ENCODE results near the gene ZFYVE28.

ZFYVE28 gene

DNA sequence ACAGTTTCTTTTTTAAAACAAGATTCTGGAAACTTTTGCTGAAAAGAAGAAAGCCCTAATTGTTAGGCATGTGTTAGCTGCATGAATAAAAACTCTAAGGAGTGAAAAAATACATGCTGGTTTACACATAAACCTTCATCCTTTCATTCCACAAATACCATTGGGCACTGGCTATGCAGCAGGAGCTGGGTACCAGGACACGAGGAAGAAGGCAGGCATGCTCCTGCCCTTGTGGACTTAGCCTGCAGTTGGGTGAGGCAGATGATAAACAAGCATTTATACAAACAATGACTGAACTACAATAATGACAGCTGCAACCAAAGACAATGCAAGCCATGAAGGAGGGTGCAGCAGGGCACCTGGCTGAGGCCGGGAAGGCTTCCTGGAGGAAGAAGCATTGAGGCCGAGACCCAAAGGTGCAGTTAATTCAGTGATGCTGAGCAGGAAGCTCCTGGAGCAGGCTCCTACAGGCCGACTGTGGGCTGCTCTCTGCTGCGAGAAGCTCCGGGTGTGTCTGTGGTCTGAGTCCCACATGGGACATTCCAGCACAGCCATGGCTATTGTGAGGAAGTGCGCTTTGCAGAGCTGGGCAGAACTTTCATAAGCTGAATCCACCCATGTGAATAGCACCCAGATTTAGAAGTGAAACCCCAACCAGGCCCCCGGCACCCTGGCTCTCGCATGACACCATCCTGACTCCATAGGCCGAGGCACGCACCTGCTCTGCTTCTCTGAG is 112.5 kb downstream of the ZFYVE28 start:
- no peak for DNase-seq (ENCODE audit: low read depth)
- in situ Hi-C loops (cut with HindIII; ENCODE audit: low sequenced_read_pairs): no loop called here
- no peak overlapping the region for H3K4me3 ChIP-seq (ENCODE audit: low read depth, low read length)
- TF ChIP-seq, protein P1, sequence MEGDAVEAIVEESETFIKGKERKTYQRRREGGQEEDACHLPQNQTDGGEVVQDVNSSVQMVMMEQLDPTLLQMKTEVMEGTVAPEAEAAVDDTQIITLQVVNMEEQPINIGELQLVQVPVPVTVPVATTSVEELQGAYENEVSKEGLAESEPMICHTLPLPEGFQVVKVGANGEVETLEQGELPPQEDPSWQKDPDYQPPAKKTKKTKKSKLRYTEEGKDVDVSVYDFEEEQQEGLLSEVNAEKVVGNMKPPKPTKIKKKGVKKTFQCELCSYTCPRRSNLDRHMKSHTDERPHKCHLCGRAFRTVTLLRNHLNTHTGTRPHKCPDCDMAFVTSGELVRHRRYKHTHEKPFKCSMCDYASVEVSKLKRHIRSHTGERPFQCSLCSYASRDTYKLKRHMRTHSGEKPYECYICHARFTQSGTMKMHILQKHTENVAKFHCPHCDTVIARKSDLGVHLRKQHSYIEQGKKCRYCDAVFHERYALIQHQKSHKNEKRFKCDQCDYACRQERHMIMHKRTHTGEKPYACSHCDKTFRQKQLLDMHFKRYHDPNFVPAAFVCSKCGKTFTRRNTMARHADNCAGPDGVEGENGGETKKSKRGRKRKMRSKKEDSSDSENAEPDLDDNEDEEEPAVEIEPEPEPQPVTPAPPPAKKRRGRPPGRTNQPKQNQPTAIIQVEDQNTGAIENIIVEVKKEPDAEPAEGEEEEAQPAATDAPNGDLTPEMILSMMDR (IDR thresholded peaks at IDR 0.05; ENCODE audit: low read depth, low read length, missing control alignments): no peak

DNA sequence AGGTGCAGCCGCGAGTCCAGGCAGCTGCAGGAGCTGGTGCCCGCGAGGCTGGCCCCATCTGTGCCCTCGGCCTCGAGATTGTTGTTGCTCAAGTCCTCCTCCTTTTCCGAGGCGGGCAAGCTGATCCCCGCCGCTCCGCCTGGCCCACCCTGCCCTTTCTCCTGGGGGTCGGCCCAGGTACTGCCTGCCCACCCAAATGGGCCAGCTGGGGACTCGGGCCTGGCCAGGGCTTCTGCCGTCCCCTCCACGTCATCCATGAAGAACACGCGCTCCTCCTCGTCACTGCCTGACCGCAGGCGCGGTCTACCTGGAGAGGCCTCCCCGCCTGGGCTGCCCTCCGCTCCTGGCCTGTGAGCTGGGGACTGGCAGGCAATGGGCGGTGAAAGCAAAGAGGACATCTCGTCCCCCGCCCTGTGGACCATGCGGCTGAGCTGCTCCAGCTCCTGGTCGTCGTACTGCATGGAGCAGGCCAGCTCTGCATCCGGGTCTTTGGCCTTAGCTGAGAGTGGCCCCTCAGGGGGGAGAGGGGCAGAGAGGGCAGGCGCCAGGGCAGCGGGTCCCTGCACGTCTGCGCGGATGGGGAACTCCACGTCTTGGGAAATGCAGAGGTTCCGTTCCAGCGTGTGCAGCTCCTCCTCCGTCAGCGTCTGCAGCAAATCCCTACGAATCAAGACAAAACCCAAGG is 113.4 kb downstream of the ZFYVE28 start:
- TF ChIP-seq, protein P1 (IDR thresholded peaks at IDR 0.05; ENCODE audit: low read depth, low read length, missing control alignments): no peak
- in situ Hi-C loops (cut with HindIII; ENCODE audit: low sequenced_read_pairs): no loop called here
- DNase-seq (ENCODE audit: low read depth): no peak
- H3K4me3 ChIP-seq (ENCODE audit: low read depth, low read length): no peak overlapping the region

DNA sequence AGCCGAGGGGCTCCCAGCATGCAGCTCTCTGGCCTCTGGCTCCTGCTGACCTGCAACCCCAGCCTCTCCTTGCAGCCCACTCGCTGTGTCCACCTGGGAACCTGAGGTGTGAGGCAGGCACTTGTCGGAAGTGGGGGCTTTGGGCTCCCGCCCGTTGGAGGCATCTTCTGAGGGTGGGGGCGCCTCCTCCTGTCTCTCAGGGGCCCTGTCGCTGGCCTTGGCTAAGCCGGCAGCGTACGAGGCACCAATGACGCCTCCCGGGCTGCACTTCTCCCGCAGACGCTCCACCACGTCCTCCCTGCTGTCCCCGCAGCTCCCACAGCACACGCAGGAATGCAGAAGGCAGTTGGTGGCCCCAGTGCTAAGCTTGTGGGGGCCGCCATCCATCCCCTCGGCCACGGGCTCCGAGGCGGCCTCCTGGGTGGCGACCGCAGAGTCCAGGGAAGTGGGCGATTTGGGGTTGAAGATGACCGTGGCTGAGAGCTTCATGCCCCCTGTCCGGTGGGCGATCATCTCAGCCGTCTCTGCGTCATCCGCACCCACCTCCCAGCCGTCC is 114.0 kb downstream of the ZFYVE28 start:
- TF ChIP-seq, protein P1 (IDR thresholded peaks at IDR 0.05; ENCODE audit: low read depth, low read length, missing control alignments): no peak
- in situ Hi-C loops (cut with HindIII; ENCODE audit: low sequenced_read_pairs): no loop called here
- DNase-seq (ENCODE audit: low read depth): no peak
- no peak overlapping the region for H3K4me3 ChIP-seq (ENCODE audit: low read depth, low read length)

DNA sequence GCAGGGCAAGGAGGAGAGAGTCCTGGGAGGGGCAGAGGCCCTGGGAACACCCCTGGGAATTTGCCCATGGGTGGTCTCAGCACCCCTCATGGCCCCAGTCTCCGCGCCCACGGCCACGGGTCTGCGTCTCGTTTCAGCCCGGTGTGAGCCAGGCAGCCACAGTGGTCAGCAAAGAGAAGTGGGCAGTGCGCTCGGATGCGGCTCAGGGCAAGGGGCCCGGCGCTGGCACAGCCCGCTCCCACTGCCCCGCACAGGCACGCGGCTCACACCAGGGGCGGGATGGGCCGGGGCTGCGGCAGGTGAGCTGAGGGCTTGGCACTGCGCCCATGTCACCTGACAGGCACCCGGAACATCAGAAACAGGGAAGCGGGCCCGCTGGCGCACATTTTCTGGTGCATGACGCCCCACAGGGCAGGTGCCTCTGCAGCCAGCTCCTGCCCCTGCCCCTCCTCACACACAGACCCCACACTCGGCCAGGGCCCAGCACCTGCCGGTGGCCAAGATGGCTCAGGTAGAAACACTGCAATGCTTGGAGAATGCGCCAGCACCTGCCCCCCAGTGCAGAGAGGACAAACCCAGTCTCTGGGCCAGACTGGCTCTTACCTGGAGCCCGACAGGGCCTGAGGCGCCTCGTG is 114.6 kb downstream of the ZFYVE28 start:
- no peak for DNase-seq (ENCODE audit: low read depth)
- in situ Hi-C loops (cut with HindIII; ENCODE audit: low sequenced_read_pairs): no loop called here
- no peak overlapping the region for H3K4me3 ChIP-seq (ENCODE audit: low read depth, low read length)
- TF ChIP-seq, protein P1 (IDR thresholded peaks at IDR 0.05; ENCODE audit: low read depth, low read length, missing control alignments): no peak

DNA sequence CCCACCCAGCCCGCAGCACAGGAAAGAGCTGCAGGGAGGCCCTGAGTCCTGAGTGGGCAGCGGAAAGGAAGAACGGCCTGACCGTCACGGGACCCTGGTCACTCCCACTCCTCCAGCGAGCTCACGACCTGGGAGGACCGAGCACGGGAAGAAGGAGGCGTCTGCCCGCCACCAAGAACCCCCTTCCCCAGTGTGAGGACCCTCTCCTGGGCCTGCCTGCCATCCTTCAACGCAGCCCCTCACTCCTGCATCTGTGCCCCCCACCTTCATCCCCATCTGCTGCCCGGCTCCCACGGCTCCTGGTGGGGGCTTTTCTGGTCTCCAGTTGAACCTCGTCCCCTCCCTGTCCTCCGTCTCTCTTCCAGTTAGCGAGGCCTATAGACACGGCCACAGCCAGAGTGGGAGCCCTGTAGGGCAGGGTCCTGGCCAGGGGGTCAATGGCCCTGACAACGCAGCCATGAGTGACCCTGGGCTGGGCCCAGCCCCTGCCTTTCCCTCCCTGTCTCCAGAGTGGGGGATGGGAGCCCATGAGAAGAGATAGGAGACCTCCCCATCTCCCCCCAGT is 115.2 kb downstream of the ZFYVE28 start:
- in situ Hi-C loops (cut with HindIII; ENCODE audit: low sequenced_read_pairs): no loop called here
- TF ChIP-seq, protein P1 (IDR thresholded peaks at IDR 0.05; ENCODE audit: low read depth, low read length, missing control alignments): no peak
- DNase-seq (ENCODE audit: low read depth): no peak
- no peak overlapping the region for H3K4me3 ChIP-seq (ENCODE audit: low read depth, low read length)

DNA sequence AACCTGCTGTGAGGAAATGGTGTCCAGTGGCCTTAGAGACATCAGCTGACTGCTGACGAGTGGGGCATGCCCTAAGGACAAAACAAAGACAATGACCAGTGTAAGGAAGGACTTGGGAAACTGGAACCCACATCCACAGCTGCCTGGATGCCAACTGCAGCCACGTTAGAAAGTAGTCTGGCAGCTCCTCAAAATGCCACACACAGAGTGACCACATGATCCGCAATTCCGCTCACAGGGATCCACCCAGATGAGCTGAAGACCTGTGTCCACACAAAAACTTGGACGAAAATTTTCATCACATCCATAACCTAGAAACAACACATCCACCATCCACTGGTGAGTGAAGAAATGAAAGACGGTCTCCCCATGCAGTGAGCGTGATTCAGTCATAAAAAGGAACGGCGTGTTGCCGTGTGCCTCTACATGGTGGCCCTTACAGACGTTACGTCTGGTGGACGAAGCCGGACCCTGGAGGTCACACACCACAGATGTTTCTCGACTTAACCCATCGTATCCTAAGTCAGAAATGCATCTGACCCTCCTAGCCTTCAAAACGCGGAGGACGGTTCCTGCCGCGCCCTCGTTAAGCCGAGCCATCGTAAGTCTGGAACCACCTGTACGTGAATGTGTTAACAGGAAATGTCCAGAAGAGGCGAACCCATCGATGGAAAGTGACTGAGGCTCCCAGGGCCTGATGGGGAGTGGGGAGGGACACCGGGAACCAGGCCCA is 115.9 kb downstream of the ZFYVE28 start:
- TF ChIP-seq, protein P1 (IDR thresholded peaks at IDR 0.05; ENCODE audit: low read depth, low read length, missing control alignments): no peak
- no peak for DNase-seq (ENCODE audit: low read depth)
- in situ Hi-C loops (cut with HindIII; ENCODE audit: low sequenced_read_pairs): no loop called here
- no peak overlapping the region for H3K4me3 ChIP-seq (ENCODE audit: low read depth, low read length)
